D721Med (cell line): ENCODE data around the gene FRMPD3.
"Not testable (repeated sequence)": the region's sequence is repeated elsewhere in the genome, so short reads cannot be mapped to it uniquely, and the experiment has no call there.

Experiments used
- DNase-seq: peaks from one replicate; pipeline ENCODE4 v3.0.0; 2011; ENCODE audit warnings: low spot score; ENCODE audit not compliant: insufficient read length
- FAIRE-seq: peaks from 2 replicates; lab custom pipeline; 2011; peaks lifted over from hg19 to GRCh38; lab: Jason Lieb, UNC
- CTCF ChIP-seq: IDR thresholded peaks from 2 replicates; pipeline ENCODE4 v1.5.1; 2012; ENCODE audit warnings: mild to moderate bottlenecking, control low read depth; ENCODE audit not compliant: insufficient read depth; ENCODE audit errors: missing control alignments

The FRMPD3 gene

DNA sequence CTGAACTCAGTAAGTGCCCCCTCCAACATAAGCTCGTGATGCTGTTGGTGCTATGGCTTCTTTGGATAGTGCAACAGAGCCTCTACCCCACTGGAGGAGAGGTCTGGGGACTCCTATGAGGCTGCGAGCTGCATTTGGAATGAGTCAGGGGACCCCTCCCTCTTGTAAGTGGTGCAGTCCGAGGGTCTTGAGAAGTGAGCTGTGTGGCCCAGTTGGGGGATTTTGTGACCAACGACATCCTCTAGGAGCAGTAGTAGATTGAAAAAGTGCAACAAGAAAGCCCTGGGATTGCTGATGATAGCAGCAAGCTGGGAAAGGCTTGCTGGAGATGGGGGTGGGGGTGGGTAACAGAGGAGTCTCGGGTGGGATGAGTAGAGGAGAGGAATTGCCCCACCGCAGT is 3.1 kb downstream of the FRMPD3 start:
- FAIRE-seq (no peak), DNase-seq (no peak)
- no peak for TF ChIP-seq CTCF

DNA sequence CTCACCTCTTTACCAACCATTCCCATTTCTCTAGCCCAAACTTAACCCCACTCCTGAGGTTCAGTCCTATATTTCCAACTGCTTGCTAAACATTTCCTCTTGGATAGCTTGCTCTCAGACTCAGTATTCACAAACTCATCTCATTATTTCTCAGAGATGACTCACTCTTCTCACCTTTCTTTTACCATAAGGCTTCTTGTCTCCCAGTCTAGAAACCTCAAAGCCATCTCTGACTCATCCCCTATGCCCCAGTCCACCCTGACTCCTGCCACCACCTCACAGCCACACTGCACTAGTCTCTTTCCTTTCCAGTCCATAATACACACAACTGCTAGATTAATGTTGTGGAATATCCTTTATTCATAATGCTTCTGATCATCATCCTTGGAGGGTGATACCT is 4.8 kb downstream of the FRMPD3 start:
- no peak for TF ChIP-seq CTCF
- DNase-seq (no peak), FAIRE-seq (no peak)

DNA sequence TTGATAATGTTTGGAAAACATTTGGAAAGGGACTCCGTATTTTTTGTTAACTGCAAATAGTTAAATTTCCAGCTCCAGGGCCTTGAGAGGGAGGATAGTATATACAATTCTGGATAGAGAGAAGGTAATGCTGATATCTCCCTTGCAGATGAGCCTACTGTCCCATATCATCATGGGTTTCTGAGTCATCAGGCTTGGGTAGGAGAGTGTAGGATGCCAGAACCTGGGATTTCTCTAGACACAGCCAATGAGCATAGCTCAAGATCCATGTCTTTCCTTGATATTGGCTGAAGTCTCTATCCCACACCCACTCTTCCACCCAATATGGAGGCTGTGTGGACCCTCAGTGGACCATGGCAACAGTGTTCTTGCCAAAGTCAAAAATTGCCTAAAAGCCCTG is 7.8 kb downstream of the FRMPD3 start:
- no peak for DNase-seq
- FAIRE-seq: no peak

DNA sequence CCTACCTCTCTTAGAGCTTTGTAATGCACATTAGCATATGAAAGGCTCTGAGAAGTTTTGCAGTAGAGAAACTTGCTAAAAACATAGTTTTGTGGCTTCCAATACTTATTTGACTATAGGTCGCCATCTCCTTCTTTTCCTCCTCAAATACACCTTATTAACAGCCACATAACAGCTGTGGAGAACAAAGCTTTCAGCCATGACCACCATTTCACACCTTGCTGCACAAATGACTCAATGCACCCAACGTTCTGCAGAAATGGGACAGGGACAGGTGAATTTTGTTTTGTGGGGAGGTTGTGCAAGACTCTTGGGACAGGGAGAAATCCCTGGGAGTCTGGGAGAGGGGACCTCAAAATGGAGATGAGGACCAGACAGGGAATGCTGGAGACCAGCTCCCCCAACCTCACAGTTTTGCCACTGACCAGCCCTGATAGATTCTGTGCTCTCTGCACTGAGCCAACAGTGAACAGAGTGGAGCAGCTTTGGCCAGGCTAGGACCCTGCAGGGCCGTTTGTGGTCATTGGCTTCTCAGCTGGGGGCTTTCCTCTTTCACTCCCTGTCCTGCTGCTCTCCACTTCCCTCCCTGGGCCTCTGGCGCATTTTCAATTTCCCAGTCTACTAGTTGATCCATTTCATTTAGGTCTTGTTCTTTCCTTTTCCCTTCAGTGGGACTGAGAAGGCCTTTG is 16.6 kb downstream of the FRMPD3 start:
- FAIRE-seq: no peak
- no peak for DNase-seq
- no peak for TF ChIP-seq CTCF

More for the DNA sequence above, 7.8 kb downstream of the FRMPD3 start:
- no peak for TF ChIP-seq CTCF

DNA sequence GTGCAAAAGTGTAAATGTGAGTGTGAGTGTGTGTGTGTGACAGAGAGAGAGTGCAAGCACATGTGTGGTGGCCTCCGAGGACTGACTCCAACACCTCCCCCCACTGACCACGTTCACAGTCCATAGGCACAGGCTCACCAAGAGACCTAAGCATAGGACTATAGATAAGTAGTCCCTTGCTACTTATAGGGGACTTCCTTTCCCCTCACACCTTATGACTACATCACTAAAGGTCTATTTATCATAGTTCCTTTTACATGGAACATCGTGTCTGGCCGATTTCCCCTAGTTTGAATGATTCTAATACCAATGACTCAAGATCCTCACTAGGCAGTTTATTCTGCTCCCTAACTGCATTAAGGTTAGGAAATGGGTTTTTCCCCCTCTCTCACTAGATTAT is 17.8 kb downstream of the FRMPD3 start:
- FAIRE-seq: no peak
- TF ChIP-seq CTCF: no peak
- no peak for DNase-seq

DNA sequence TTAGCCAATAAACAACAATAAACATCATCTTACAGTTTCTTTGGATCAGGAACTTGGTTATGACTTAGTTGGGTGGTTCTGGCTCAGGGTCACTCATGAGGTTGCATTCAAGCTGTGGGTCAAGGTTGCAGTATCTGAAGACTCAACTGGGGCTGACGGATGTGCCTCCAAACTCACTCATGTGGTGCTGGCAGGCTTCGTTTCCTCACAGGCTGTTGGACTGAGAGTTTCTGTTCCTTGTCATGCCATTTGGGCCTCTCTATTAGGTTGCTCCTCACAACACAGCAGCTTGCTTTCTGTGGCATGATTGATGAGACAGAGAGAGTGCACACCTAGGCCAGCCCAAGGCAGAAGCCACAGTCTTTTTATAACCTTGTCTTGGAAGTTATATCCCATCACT is 20.7 kb downstream of the FRMPD3 start:
- no peak for TF ChIP-seq CTCF
- FAIRE-seq: no peak
- DNase-seq: no peak

GRCh38 chrX:107470971-107471370 is 21.5 kb downstream of the FRMPD3 start:
- FAIRE-seq (no peak), DNase-seq (no peak)
- no peak for TF ChIP-seq CTCF

GRCh38 chrX:107471420-107471819 is 22.0 kb downstream of the FRMPD3 start:
- DNase-seq, FAIRE-seq: not testable (repeated sequence)
